IPS-11a (cell line): ENCODE measurements around the gene NCKAP5L.
A peak's percentile ranks its signal among the peaks of the same experiment; 100 is the strongest.

Experiments
- H3K4me3 ChIP-seq: one replicate; pipeline ENCODE4 v1.5.1; 2013; ENCODE audit warnings: low read depth, low read length, control low read depth

NCKAP5L gene

GRCh38 chr12:49741882-49742620 is 86.2 kb downstream of the NCKAP5L start:
- peak overlapping the region; percentile 100 for H3K4me3 ChIP-seq
